Measurements from ENCODE around the gene WFDC11.
"Not testable (repeated sequence)": the region's sequence is repeated elsewhere in the genome, so short reads cannot be mapped to it uniquely, and the experiment has no call there.

GRCh38 chr20:45716141-45716688 is 46.2 kb upstream of the WFDC11 start:
- TF ChIP-seq POLR2A (IDR thresholded peaks at IDR 0.05; ENCODE audit: low read length); GATA1 (IDR thresholded peaks at IDR 0.05; ENCODE audit: low read depth, low read length): not testable (repeated sequence)

All from erythroblast (primary cell).